Central memory CD8-positive, alpha-beta T cell (primary cell): ENCODE results near the gene CNN2.

Experiments
- ATAC-seq: fragments of 150-1000 bp; cut with Tn5 transposase; replicated peaks from 2 replicates; pipeline ENCODE4 v1.10.0; 2022; ENCODE audit warnings: mild to moderate bottlenecking, moderate FRiP score, moderate number of reproducible peaks; ENCODE audit not compliant: poor library complexity, severe bottlenecking; ENCODE audit errors: extremely low read depth
- DNase-seq, 2 donors: peaks; one replicate each; pipeline ENCODE4 v3.0.0; 2021; ENCODE audit warnings: low spot score in 2 of 2
- H3K27ac Mint-ChIP-seq: one replicate; pipeline ENCODE4 v1.8.0; 2022; ENCODE audit warnings: low read depth, mild to moderate bottlenecking, moderate library complexity, mixed read lengths
- H3K27me3 Mint-ChIP-seq: one replicate; pipeline ENCODE4 v1.8.0; 2022; ENCODE audit warnings: mixed read lengths
- H3K36me3 Mint-ChIP-seq: one replicate; pipeline ENCODE4 v1.8.0; 2022; ENCODE audit warnings: mild to moderate bottlenecking, moderate library complexity, mixed read lengths; ENCODE audit not compliant: insufficient read depth
- H3K4me1 Mint-ChIP-seq: one replicate; pipeline ENCODE4 v1.8.0; 2022; ENCODE audit warnings: mixed read lengths
- H3K4me3 Mint-ChIP-seq: one replicate; pipeline ENCODE4 v1.8.0; 2022; ENCODE audit warnings: mild to moderate bottlenecking, moderate library complexity, mixed read lengths
- H3K9me3 Mint-ChIP-seq: one replicate; pipeline ENCODE4 v1.8.0; 2022; ENCODE audit warnings: mixed read lengths

CNN2 gene

GRCh38 chr19:990746-991145, 35.7 kb upstream of the CNN2 start:
- Mint-ChIP-seq H3K4me3 (no peak overlapping the region), H3K27ac (peak overlapping the region; percentile 10), H3K9me3 (no peaks in the 10 kb centered on the region), H3K27me3 (no peaks in the 10 kb centered on the region), H3K36me3 (peaks cover 11% of the 10 kb centered on the region), H3K4me1 (peaks cover 8% of the 10 kb centered on the region)
- DNase-seq (no peak), ATAC-seq (no peak)

GRCh38 chr19:991174-991931, 35.1 kb upstream of the CNN2 start:
- Mint-ChIP-seq H3K27me3 (no peaks in the 10 kb centered on the region), H3K4me1 (peaks cover 12% of the 10 kb centered on the region), H3K9me3 (no peaks in the 10 kb centered on the region), H3K4me3 (no peak overlapping the region), H3K27ac (peak overlapping the region; percentile 10), H3K36me3 (peaks cover 13% of the 10 kb centered on the region)
- peak; percentile 45 for ATAC-seq
- DNase-seq = no peak

- H3K36me3 Mint-ChIP-seq = peaks cover 18% of the 10 kb centered on the region
- no peak overlapping the region for H3K4me3 Mint-ChIP-seq
- no peaks in the 10 kb centered on the region for H3K27me3 Mint-ChIP-seq
- H3K4me1 Mint-ChIP-seq = peaks cover 18% of the 10 kb centered on the region
- H3K27ac Mint-ChIP-seq = no peak overlapping the region
- DNase-seq (no peak), ATAC-seq (no peak)
- H3K9me3 Mint-ChIP-seq = no peaks in the 10 kb centered on the region
Observed at GRCh38 chr19:991932-992669, 34.3 kb upstream of the CNN2 start.

GRCh38 chr19:992670-993055, 33.7 kb upstream of the CNN2 start:
- Mint-ChIP-seq H3K27me3 (no peaks in the 10 kb centered on the region), H3K9me3 (no peaks in the 10 kb centered on the region), H3K27ac (no peak overlapping the region), H3K36me3 (peaks cover 16% of the 10 kb centered on the region), H3K4me1 (peaks cover 18% of the 10 kb centered on the region), H3K4me3 (no peak overlapping the region)
- DNase-seq = no peak
- ATAC-seq = no peak

GRCh38 chr19:993361-993830, 33.0 kb upstream of the CNN2 start:
- Mint-ChIP-seq H3K9me3 (no peaks in the 10 kb centered on the region), H3K27me3 (peaks cover 2% of the 10 kb centered on the region), H3K27ac (no peak overlapping the region), H3K4me1 (peaks cover 18% of the 10 kb centered on the region), H3K4me3 (no peak overlapping the region), H3K36me3 (peaks cover 16% of the 10 kb centered on the region)
- ATAC-seq (no peak), DNase-seq (no peak)

GRCh38 chr19:993831-994393, 32.5 kb upstream of the CNN2 start:
- ATAC-seq (no peak), DNase-seq (no peak)
- H3K4me3 Mint-ChIP-seq = no peak overlapping the region
- peaks cover 15% of the 10 kb centered on the region for H3K4me1 Mint-ChIP-seq
- no peaks in the 10 kb centered on the region for H3K9me3 Mint-ChIP-seq
- peaks cover 16% of the 10 kb centered on the region for H3K36me3 Mint-ChIP-seq
- peaks cover 7% of the 10 kb centered on the region for H3K27me3 Mint-ChIP-seq
- no peak overlapping the region for H3K27ac Mint-ChIP-seq

- Mint-ChIP-seq H3K27me3 (peaks cover 13% of the 10 kb centered on the region), H3K27ac (no peak overlapping the region), H3K9me3 (no peaks in the 10 kb centered on the region), H3K36me3 (peaks cover 14% of the 10 kb centered on the region), H3K4me1 (peaks cover 11% of the 10 kb centered on the region), H3K4me3 (no peak overlapping the region)
- no peak for DNase-seq
- no peak for ATAC-seq
Observed at GRCh38 chr19:994516-994915, 31.9 kb upstream of the CNN2 start.

- Mint-ChIP-seq H3K4me3 (no peak overlapping the region), H3K27me3 (peaks cover 16% of the 10 kb centered on the region), H3K27ac (peak overlapping the region; percentile 97), H3K36me3 (peaks cover 16% of the 10 kb centered on the region), H3K4me1 (peaks cover 11% of the 10 kb centered on the region), H3K9me3 (no peaks in the 10 kb centered on the region)
- no peak for DNase-seq
- no peak for ATAC-seq
Observed at GRCh38 chr19:995051-995827, 31.2 kb upstream of the CNN2 start.

- Mint-ChIP-seq H3K9me3 (no peaks in the 10 kb centered on the region), H3K4me3 (peak overlapping the region; percentile 71), H3K27me3 (peaks cover 21% of the 10 kb centered on the region), H3K4me1 (peaks cover 15% of the 10 kb centered on the region), H3K36me3 (peaks cover 17% of the 10 kb centered on the region), H3K27ac (peak overlapping the region; percentile 97)
- ATAC-seq = peak; percentile 88
- peak; percentile 83 to 93 for DNase-seq
Observed at GRCh38 chr19:996051-996838, 30.2 kb upstream of the CNN2 start.

- no peak for ATAC-seq
- Mint-ChIP-seq H3K36me3 (peaks cover 16% of the 10 kb centered on the region), H3K9me3 (no peaks in the 10 kb centered on the region), H3K27ac (peak overlapping the region; percentile 55), H3K27me3 (peaks cover 34% of the 10 kb centered on the region), H3K4me1 (peaks cover 18% of the 10 kb centered on the region), H3K4me3 (no peak overlapping the region)
- DNase-seq = no peak
Observed at GRCh38 chr19:998064-998463, 28.3 kb upstream of the CNN2 start.

- DNase-seq = no peak
- peaks cover 34% of the 10 kb centered on the region for H3K27me3 Mint-ChIP-seq
- H3K4me3 Mint-ChIP-seq = peak overlapping the region; percentile 60
- H3K9me3 Mint-ChIP-seq = no peaks in the 10 kb centered on the region
- peak overlapping the region; percentile 88 for H3K27ac Mint-ChIP-seq
- H3K36me3 Mint-ChIP-seq = peaks cover 16% of the 10 kb centered on the region
- H3K4me1 Mint-ChIP-seq = peaks cover 18% of the 10 kb centered on the region
- no peak for ATAC-seq
Observed at GRCh38 chr19:999379-999719, 27.1 kb upstream of the CNN2 start.

GRCh38 chr19:1000095-1000494, 26.3 kb upstream of the CNN2 start, which contains the start of gene GRIN3B:
Gene GRIN3B, plus strand, starts transcription at chr19:1000419. Its CDS starts 19 bp downstream, at chr19:1000438.
- peaks cover 16% of the 10 kb centered on the region for H3K36me3 Mint-ChIP-seq
- peak within 1 kb of the TSS; percentile 60 for H3K4me3 Mint-ChIP-seq
- peaks cover 34% of the 10 kb centered on the region for H3K27me3 Mint-ChIP-seq
- H3K4me1 Mint-ChIP-seq = peaks cover 18% of the 10 kb centered on the region
- DNase-seq (no peak), ATAC-seq (no peak)
- peak within 1 kb of the TSS; percentile 88 for H3K27ac Mint-ChIP-seq
- H3K9me3 Mint-ChIP-seq = no peaks in the 10 kb centered on the region
